Measurements from ENCODE around the gene DOCK8.

Gene DOCK8

DNA sequence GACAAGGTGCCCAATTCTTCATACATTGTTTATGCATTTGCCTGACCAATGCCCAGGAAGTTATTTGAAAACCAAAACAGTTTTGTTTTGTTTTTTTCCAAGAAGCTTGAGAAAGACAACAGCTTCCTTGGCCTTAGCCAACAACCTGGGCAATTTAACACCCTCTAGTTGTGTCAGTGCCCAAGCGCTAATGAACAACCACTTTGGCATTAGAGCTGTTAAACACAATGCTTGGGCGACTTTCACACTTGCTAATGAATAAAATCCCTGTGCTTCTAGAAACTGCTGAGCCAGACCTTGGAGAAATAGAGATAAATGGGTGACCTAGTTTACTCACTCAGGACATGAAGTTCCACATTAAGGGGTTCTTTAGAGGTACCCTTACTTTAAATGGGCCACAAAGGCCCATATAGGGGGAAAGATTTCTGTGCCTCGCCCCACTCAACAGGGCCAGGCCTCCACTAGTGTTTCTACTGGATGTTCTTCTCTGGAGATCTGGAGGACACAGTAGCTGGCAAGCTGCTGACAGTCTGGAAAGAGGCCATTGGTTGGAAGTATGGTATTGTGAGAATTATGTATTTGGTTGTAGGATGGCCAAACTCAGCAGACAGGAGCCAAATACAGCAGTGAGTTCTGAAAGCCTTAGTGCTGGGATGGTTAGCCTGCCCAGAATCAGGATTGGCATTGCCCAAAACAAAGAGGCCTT is 179.8 kb downstream of the DOCK8 start:
- TF ChIP-seq, protein P1, sequence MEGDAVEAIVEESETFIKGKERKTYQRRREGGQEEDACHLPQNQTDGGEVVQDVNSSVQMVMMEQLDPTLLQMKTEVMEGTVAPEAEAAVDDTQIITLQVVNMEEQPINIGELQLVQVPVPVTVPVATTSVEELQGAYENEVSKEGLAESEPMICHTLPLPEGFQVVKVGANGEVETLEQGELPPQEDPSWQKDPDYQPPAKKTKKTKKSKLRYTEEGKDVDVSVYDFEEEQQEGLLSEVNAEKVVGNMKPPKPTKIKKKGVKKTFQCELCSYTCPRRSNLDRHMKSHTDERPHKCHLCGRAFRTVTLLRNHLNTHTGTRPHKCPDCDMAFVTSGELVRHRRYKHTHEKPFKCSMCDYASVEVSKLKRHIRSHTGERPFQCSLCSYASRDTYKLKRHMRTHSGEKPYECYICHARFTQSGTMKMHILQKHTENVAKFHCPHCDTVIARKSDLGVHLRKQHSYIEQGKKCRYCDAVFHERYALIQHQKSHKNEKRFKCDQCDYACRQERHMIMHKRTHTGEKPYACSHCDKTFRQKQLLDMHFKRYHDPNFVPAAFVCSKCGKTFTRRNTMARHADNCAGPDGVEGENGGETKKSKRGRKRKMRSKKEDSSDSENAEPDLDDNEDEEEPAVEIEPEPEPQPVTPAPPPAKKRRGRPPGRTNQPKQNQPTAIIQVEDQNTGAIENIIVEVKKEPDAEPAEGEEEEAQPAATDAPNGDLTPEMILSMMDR (IDR thresholded peaks at IDR 0.05): no peak
- Mint-ChIP-seq H3K36me3 (ENCODE audit: low read depth) (no peaks in the 10 kb centered on the region), H3K27me3 (ENCODE audit: low read depth, poor library complexity) (peaks cover 3% of the 10 kb centered on the region), H3K9me3 (peaks cover 5% of the 10 kb centered on the region), H3K4me1 (peaks cover 19% of the 10 kb centered on the region), H3K27ac (no peak overlapping the region), H3K4me3 (no peak overlapping the region)
- no peak for DNase-seq

- no peak for DNase-seq
- Mint-ChIP-seq H3K4me1 (peaks cover 19% of the 10 kb centered on the region), H3K27ac (no peak overlapping the region), H3K4me3 (no peak overlapping the region), H3K36me3 (ENCODE audit: low read depth) (no peaks in the 10 kb centered on the region), H3K27me3 (ENCODE audit: low read depth, poor library complexity) (peaks cover 3% of the 10 kb centered on the region), H3K9me3 (peaks cover 9% of the 10 kb centered on the region)
- TF ChIP-seq, protein P1 (IDR thresholded peaks at IDR 0.05): no peak
Measured at GRCh38 chr9:396396-396795, 181.7 kb downstream of the DOCK8 start.

GRCh38 chr9:398085-398484 is 183.4 kb downstream of the DOCK8 start:
- Mint-ChIP-seq H3K4me3 (no peak overlapping the region), H3K4me1 (peaks cover 26% of the 10 kb centered on the region), H3K36me3 (ENCODE audit: low read depth) (no peaks in the 10 kb centered on the region), H3K27ac (no peak overlapping the region), H3K9me3 (peaks cover 9% of the 10 kb centered on the region), H3K27me3 (ENCODE audit: low read depth, poor library complexity) (peaks cover 12% of the 10 kb centered on the region)
- TF ChIP-seq, protein P1 (IDR thresholded peaks at IDR 0.05): no peak
- DNase-seq: no peak

DNA sequence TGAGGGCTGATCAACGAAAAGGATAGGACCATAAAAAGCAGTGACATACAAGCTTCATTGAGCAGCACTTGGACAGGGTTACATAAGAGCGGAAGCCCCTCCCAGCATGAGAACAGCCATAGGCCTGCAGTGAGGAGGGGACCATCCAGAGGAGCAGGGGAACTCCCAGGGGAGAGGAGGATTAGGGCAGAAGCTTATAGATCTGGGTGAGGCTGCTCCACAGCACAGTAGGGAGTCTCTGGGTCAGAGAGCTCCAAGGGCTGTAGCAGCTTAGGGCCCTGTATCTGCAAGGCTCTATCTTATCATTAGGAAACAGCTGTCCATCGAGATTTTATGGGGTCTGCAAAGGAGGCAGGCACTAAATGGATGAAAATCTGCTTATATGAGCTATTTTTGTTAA is 186.6 kb downstream of the DOCK8 start:
- Mint-ChIP-seq H3K36me3 (ENCODE audit: low read depth) (no peaks in the 10 kb centered on the region), H3K4me1 (peaks cover 19% of the 10 kb centered on the region), H3K9me3 (peaks cover 4% of the 10 kb centered on the region), H3K27me3 (ENCODE audit: low read depth, poor library complexity) (peaks cover 12% of the 10 kb centered on the region), H3K27ac (no peak overlapping the region), H3K4me3 (no peak overlapping the region)
- TF ChIP-seq, protein P1 (IDR thresholded peaks at IDR 0.05): no peak
- no peak for DNase-seq

DNA sequence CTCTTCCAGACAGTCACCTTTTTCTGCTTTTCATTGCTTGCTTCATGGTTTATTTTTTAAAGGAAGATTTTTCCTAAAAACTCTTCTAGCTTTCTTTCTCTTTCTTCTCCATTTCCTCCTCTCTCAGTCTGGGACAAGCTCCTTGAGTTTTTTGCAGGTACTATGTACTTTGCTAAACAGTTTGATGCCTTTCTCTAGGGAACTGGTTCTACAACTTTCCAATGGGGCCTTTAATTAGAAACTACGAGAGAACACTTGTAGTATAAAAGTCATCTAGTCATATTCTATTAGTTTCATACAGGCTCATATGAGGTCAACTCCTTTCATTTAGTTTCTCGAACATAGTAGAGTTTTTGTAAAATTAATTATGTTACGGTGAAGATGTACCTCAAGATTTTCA is 189.6 kb downstream of the DOCK8 start:
- no peak for DNase-seq
- peaks cover 13% of the 10 kb centered on the region for H3K4me1 Mint-ChIP-seq
- no peaks in the 10 kb centered on the region for H3K36me3 Mint-ChIP-seq (ENCODE audit: low read depth)

More for the DNA sequence above, 189.6 kb downstream of the DOCK8 start:
- TF ChIP-seq, protein P1 (IDR thresholded peaks at IDR 0.05): no peak
- Mint-ChIP-seq H3K9me3 (peaks cover 4% of the 10 kb centered on the region), H3K27me3 (ENCODE audit: low read depth, poor library complexity) (peaks cover 9% of the 10 kb centered on the region), H3K4me3 (no peak overlapping the region), H3K27ac (no peak overlapping the region)

Measured in nephron progenitor cell (in vitro differentiated cells).